ENCODE data around the gene CSNK1G3.
"Not testable (repeated sequence)": the region's sequence is repeated elsewhere in the genome, so short reads cannot be mapped to it uniquely, and the experiment has no call there.

The CSNK1G3 gene

GRCh38 chr5:123561230-123561629, 49.3 kb downstream of the CSNK1G3 start:
- DNase-seq = no peak

- peak; percentile 4 for DNase-seq
Observed at GRCh38 chr5:123571927-123572326, 60.0 kb downstream of the CSNK1G3 start.

- DNase-seq = no peak
Observed at GRCh38 chr5:123578390-123578789, 66.4 kb downstream of the CSNK1G3 start.

- no peak for DNase-seq
Observed at GRCh38 chr5:123579410-123579809, 67.4 kb downstream of the CSNK1G3 start.

- DNase-seq = no peak
Observed at GRCh38 chr5:123582550-123583285, 70.7 kb downstream of the CSNK1G3 start.

GRCh38 chr5:123585871-123586270, 73.9 kb downstream of the CSNK1G3 start:
- no peak for DNase-seq

- DNase-seq = no peak
Observed at GRCh38 chr5:123594434-123594833, 82.5 kb downstream of the CSNK1G3 start.

GRCh38 chr5:123597018-123597417, 85.0 kb downstream of the CSNK1G3 start:
- no peak for DNase-seq

GRCh38 chr5:123598028-123598689, 86.2 kb downstream of the CSNK1G3 start:
- DNase-seq = no peak

GRCh38 chr5:123599171-123599570, 87.2 kb downstream of the CSNK1G3 start:
- DNase-seq = no peak

- DNase-seq = no peak
Observed at GRCh38 chr5:123601610-123602009, 89.6 kb downstream of the CSNK1G3 start.

- DNase-seq = no peak
Observed at GRCh38 chr5:123605822-123606221, 93.8 kb downstream of the CSNK1G3 start.

- no peak for DNase-seq
Observed at GRCh38 chr5:123610209-123610608, 98.2 kb downstream of the CSNK1G3 start.

- DNase-seq = no peak
Observed at GRCh38 chr5:123610665-123611405, 98.9 kb downstream of the CSNK1G3 start.

GRCh38 chr5:123611406-123611709, 99.4 kb downstream of the CSNK1G3 start:
- DNase-seq = no peak

GRCh38 chr5:123617561-123617960, 105.6 kb downstream of the CSNK1G3 start:
- no peak for DNase-seq

GRCh38 chr5:123626051-123626450, 114.1 kb downstream of the CSNK1G3 start:
- no peak for DNase-seq

- DNase-seq = no peak
Observed at GRCh38 chr5:123628860-123629544, 117.0 kb downstream of the CSNK1G3 start.

GRCh38 chr5:123636006-123636405, 124.0 kb downstream of the CSNK1G3 start:
- no peak for DNase-seq

GRCh38 chr5:123637028-123637427, 125.1 kb downstream of the CSNK1G3 start:
- not testable (repeated sequence) for DNase-seq

- no peak for DNase-seq
Observed at GRCh38 chr5:123639244-123639643, 127.3 kb downstream of the CSNK1G3 start.

- no peak for DNase-seq
Observed at GRCh38 chr5:123645024-123645603, 133.1 kb downstream of the CSNK1G3 start.

GRCh38 chr5:123647066-123647465, 135.1 kb downstream of the CSNK1G3 start:
- DNase-seq = no peak
